ENCODE measurements around the gene PSMD6.
A peak's percentile ranks its signal among the peaks of the same experiment; 100 is the strongest.

GRCh38 chr3:63967675-63968611 is 55.4 kb downstream of the PSMD6 start:
- TF ChIP-seq, protein P1, sequence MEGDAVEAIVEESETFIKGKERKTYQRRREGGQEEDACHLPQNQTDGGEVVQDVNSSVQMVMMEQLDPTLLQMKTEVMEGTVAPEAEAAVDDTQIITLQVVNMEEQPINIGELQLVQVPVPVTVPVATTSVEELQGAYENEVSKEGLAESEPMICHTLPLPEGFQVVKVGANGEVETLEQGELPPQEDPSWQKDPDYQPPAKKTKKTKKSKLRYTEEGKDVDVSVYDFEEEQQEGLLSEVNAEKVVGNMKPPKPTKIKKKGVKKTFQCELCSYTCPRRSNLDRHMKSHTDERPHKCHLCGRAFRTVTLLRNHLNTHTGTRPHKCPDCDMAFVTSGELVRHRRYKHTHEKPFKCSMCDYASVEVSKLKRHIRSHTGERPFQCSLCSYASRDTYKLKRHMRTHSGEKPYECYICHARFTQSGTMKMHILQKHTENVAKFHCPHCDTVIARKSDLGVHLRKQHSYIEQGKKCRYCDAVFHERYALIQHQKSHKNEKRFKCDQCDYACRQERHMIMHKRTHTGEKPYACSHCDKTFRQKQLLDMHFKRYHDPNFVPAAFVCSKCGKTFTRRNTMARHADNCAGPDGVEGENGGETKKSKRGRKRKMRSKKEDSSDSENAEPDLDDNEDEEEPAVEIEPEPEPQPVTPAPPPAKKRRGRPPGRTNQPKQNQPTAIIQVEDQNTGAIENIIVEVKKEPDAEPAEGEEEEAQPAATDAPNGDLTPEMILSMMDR (IDR thresholded peaks at IDR 0.05) = no peak
- no peak for TF ChIP-seq POLR2A (IDR thresholded peaks at IDR 0.05)
- peak in 1 of 2 donors; percentile 57 for TF ChIP-seq EP300 (IDR thresholded peaks at IDR 0.05)
